Endothelial cell of umbilical vein (primary cell): ENCODE data around the gene ZDHHC7. TPM values are rescaled to one million over a fixed set of nuclear protein-coding genes. Genes with fewer than 3 reads are reported as not detected.

ENCODE experiments used
- BruUV-seq: library from RNA; stranded (reverse); fragments of 400-500 nt; replicated peaks from 2 replicates; lab custom pipeline; 2021; lab: Mats Ljungman, UMichigan
- CTCF ChIA-PET: fragments of 300-600, 350-600 bp; sonication (Branson Sonifier 250); formaldehyde crosslinking; loops from one replicate; lab custom pipeline; 2021; ENCODE audit warnings: antibody characterized with exemption, inconsistent platforms; lab: Charles Lee
- POLR2A ChIA-PET: fragments of 300-600, 350-600 bp; sonication (Branson Sonifier 250); formaldehyde crosslinking; loops from one replicate; lab custom pipeline; 2021; ENCODE audit warnings: antibody characterized with exemption, inconsistent platforms; lab: Charles Lee
- DNase-seq: peaks from one replicate; pipeline ENCODE4 v3.0.0-alpha.2; 2011; ENCODE audit warnings: low read depth, low spot score
- FAIRE-seq: peaks from 2 replicates; lab custom pipeline; 2011; peaks lifted over from hg19 to GRCh38; lab: Jason Lieb, UNC
- H2AFZ ChIP-seq: 2 replicates; pipeline ENCODE4 v1.6.0; 2012; ENCODE audit warnings: low read depth, low read length, control low read depth, inconsistent platforms
- H3K27ac ChIP-seq: 2 replicates; pipeline ENCODE4 v1.5.1; 2011; ENCODE audit warnings: low read depth, mild to moderate bottlenecking, control low read depth, low read length, moderate library complexity; ENCODE audit not compliant: insufficient read depth
- H3K27me3 ChIP-seq, 2 experiments: 2 replicates each; pipeline versions ENCODE4 v1.6.0 to v1.6.1; 2011; ENCODE audit warnings: low read length in 2 of 2, mixed read lengths in 1 of 2; ENCODE audit not compliant: control insufficient read depth in 2 of 2, insufficient read depth in 2 of 2
- H3K36me3 ChIP-seq, 2 experiments: 2 replicates in 1 of 2; 3 replicates in 1 of 2; pipeline ENCODE4 v1.5.1; 2011; ENCODE audit warnings: low read length in 2 of 2, mild to moderate bottlenecking in 1 of 2, moderate library complexity in 1 of 2; ENCODE audit not compliant: control insufficient read depth in 2 of 2, insufficient read depth in 2 of 2; ENCODE audit errors: extremely low read depth in 1 of 2
- H3K4me1 ChIP-seq: 3 replicates; pipeline ENCODE4 v1.5.1; 2011; ENCODE audit warnings: mild to moderate bottlenecking, low read length; ENCODE audit not compliant: control insufficient read depth, insufficient read depth; ENCODE audit errors: extremely low read depth
- H3K4me2 ChIP-seq: 2 replicates; pipeline ENCODE4 v1.6.1; 2011; ENCODE audit warnings: low read length, control low read depth, mixed read lengths; ENCODE audit not compliant: insufficient read depth
- H3K4me3 ChIP-seq, 3 experiments: fragments of 200-600 bp in 1 of 3; sonication (generic), shearing (Covaris generic) in 1 of 3; replicated peaks in 1 of 3; 2 replicates each; pipeline ENCODE4 v1.5.1; 2011 to 2016; ENCODE audit warnings: control low read depth in 3 of 3, low read length in 3 of 3, mild to moderate bottlenecking in 2 of 3, inconsistent platforms in 1 of 3, low read depth in 1 of 3, moderate library complexity in 1 of 3; ENCODE audit not compliant: insufficient read depth in 1 of 3
- H3K79me2 ChIP-seq: 2 replicates; pipeline ENCODE4 v1.6.0; 2012; ENCODE audit warnings: low read length, inconsistent platforms; ENCODE audit not compliant: control insufficient read depth, insufficient read depth
- H3K9ac ChIP-seq: replicated peaks from 2 replicates; pipeline ENCODE3; 2011; ENCODE audit warnings: low read length, control low read depth; ENCODE audit not compliant: insufficient read depth; ENCODE audit errors: extremely low read depth
- H3K9me1 ChIP-seq: replicated peaks from 3 replicates; pipeline ENCODE4 v1.6.0; 2011; ENCODE audit warnings: mild to moderate bottlenecking, low read length; ENCODE audit not compliant: control insufficient read depth, insufficient read depth; ENCODE audit errors: extremely low read depth
- H3K9me3 ChIP-seq: replicated peaks from 2 replicates; pipeline ENCODE4 v1.5.1; 2012; ENCODE audit warnings: low read length, inconsistent platforms; ENCODE audit not compliant: control insufficient read depth, insufficient read depth
- H4K20me1 ChIP-seq: replicated peaks from 2 replicates; pipeline ENCODE3; 2011; ENCODE audit warnings: mild to moderate bottlenecking, low read length; ENCODE audit not compliant: control insufficient read depth, insufficient read depth; ENCODE audit errors: extremely low read depth
- CTCF ChIP-seq, 2 donors: IDR thresholded peaks; 1 replicate in 1 of 2; 2 replicates in 1 of 2; pipeline ENCODE4 v1.5.1; 2011; ENCODE audit warnings: low read length in 2 of 2, mild to moderate bottlenecking in 2 of 2, moderate library complexity in 2 of 2, control low read depth in 1 of 2, inconsistent platforms in 1 of 2, low read depth in 1 of 2; ENCODE audit not compliant: insufficient read depth in 1 of 2; ENCODE audit errors: extremely low read depth in 1 of 2
- EZH2 ChIP-seq: IDR thresholded peaks from 2 replicates; pipeline ENCODE4 v1.6.1; 2012; ENCODE audit warnings: borderline replicate concordance, low read depth, mild to moderate bottlenecking, moderate library complexity, low read length, inconsistent platforms; ENCODE audit not compliant: severe bottlenecking
- FOS ChIP-seq: IDR thresholded peaks from 2 replicates; pipeline ENCODE4 v1.6.1; 2011; ENCODE audit warnings: mild to moderate bottlenecking, low read length, moderate library complexity, borderline replicate concordance; ENCODE audit not compliant: insufficient read depth
- GATA2 ChIP-seq: IDR thresholded peaks from 2 replicates; pipeline ENCODE4 v1.7.0; 2011; ENCODE audit warnings: low read depth, mild to moderate bottlenecking, moderate library complexity, mixed read lengths, low read length; ENCODE audit not compliant: insufficient read length, insufficient read depth
- JUN ChIP-seq: IDR thresholded peaks from 2 replicates; pipeline ENCODE4 v1.6.1; 2011; ENCODE audit warnings: borderline replicate concordance, low read depth; ENCODE audit not compliant: insufficient read length, insufficient read depth
- MAX ChIP-seq: IDR thresholded peaks from 2 replicates; pipeline ENCODE4 v1.6.1; 2011; ENCODE audit not compliant: insufficient read depth, insufficient read length
- MYC ChIP-seq: IDR thresholded peaks from one replicate; pipeline ENCODE4 v1.6.1; 2011; ENCODE audit warnings: mild to moderate bottlenecking, low read depth, low read length
- POLR2A ChIP-seq: IDR thresholded peaks from 2 replicates; pipeline ENCODE4 v1.6.1; 2012; ENCODE audit warnings: low read depth, mild to moderate bottlenecking, control low read depth, low read length
- POLR2AphosphoS5 ChIP-seq: IDR thresholded peaks from 2 replicates; pipeline ENCODE4 v1.6.1; 2012; ENCODE audit warnings: low read depth, mild to moderate bottlenecking, control low read depth, low read length, moderate library complexity; ENCODE audit not compliant: insufficient read depth
- dilution Hi-C: fragments of 300-500 bp; cut with MboI; formaldehyde crosslinking; loops from one replicate; pipeline ENCODE4 v1.15.0; 2019; ENCODE audit warnings: low sequenced_read_pairs; ENCODE audit not compliant: extremely low pct_ligation_motif_present
- intact Hi-C: fragments of 100-400 bp; cut with micrococcal nuclease; formaldehyde crosslinking; loops from one replicate; pipeline ENCODE4 v1.10.0; 2022
- polyA plus RNA-seq, 4 experiments: library from polyadenylated mRNA; depleted of rRNA in 3 of 4; stranded (reverse) in 3 of 4; unstranded in 1 of 4; fragments of >200 nt; gene quantifications; 2 replicates each; pipeline versions ENCODE4 v1.2.1 to v1.2.3, GENCODE V29; 2011 to 2012; ENCODE audit warnings: missing spikeins in 1 of 4
- total RNA-seq: library from RNA; stranded (reverse); gene quantifications from 2 replicates; pipeline ENCODE4 v1.2.3, GENCODE V29; 2021

ZDHHC7 gene
- total and polyA plus RNA-seq, 2 donors (not counting 3 experiments of a cell fraction or from before 2014, with no cell fraction given) = 44.1 to 46.2 TPM

DNA sequence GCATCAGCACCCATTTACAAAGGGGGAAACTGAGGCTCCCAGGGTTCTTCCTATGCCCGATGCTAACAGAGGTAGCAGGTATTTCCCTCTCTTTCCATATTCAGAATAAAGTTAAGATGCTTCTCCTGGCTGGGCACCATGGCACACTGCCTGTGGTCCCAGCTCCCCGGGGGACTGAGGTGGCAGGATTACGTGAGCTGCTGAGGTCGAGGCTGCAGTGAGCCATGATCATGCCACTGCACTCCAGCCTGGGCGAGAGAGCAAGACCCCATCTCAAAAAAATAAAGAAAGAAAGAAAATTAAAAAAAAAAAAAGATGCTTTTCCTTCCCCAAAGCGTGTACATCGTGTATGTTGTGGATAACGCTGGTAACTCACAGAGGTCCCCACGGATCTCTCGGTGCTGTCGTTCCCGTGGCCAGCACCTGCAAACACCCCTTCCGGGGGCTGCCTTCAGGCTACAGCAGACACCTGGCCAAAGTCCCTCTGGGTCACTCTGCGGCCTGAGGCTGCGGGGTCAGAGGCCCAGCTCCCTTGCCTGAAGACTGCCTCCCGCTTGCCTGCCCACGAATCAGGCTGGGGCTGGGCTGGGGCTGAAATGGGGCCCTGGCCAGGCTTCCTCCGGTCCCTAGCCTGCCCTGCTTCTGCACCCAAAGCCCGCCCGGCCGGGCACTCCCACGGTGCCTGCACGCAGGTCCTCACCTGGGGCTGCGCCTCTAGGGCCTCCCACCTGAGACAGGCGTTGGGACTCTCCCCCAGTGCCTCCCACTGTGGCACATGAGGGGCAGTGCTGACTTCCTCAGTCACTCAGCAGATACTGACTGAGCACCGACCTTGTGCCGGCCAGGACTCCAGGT is 63.1 kb downstream of the ZDHHC7 start:
- DNase-seq = no peak
- Histone ChIP-seq H3K36me3 (no peaks in the 10 kb centered on the region), H3K4me1 (no peaks in the 10 kb centered on the region), H3K9me3 (no peaks in the 10 kb centered on the region), H4K20me1 (no peaks in the 10 kb centered on the region), H3K4me2 (no peak overlapping the region), H3K4me3 (no peak overlapping the region), H2AFZ (no peak overlapping the region), H3K79me2 (no peaks in the 10 kb centered on the region), H3K9me1 (no peaks in the 10 kb centered on the region), H3K27ac (no peak overlapping the region), H3K9ac (no peak overlapping the region), H3K27me3 (peaks cover 0 to 2% of the 10 kb centered on the region in 2 experiments)
- no TSS peak for BruUV-seq
- CTCF ChIA-PET = interaction anchor here (1.0 kb wide), 1 partner anchor 193 kb away, joined by 4 read pairs; no protein-coding TSS in a partner anchor
- no peak for FAIRE-seq
- no peak for TF ChIP-seq MAX
- no peak for TF ChIP-seq POLR2A
- TF ChIP-seq FOS = no peak
- TF ChIP-seq CTCF (IDR thresholded peaks at IDR 0.05; ENCODE audit: extremely low read depth in 1 of 2, insufficient read depth in 1 of 2, low read depth in 1 of 2, low read length in 2 of 2) = no peak
- TF ChIP-seq POLR2AphosphoS5 = no peak
- TF ChIP-seq EZH2 = no peak
- no peak for TF ChIP-seq JUN
- TF ChIP-seq MYC = no peak
- no peak for TF ChIP-seq GATA2
- intact Hi-C loops = no loop called here
- POLR2A ChIA-PET = no interaction called here
- dilution Hi-C loops = no loop called here
